GM18861 (cell line): ENCODE data around the gene SVBP.
"Not testable (repeated sequence)": the region's sequence is repeated elsewhere in the genome, so short reads cannot be mapped to it uniquely, and the experiment has no call there.

Experiments used
- ATAC-seq: cut with Tn5 transposase; IDR thresholded peaks from one replicate; pipeline ENCODE4 v1.9.1; 2021; ENCODE audit not compliant: unreplicated experiment

Gene SVBP

DNA sequence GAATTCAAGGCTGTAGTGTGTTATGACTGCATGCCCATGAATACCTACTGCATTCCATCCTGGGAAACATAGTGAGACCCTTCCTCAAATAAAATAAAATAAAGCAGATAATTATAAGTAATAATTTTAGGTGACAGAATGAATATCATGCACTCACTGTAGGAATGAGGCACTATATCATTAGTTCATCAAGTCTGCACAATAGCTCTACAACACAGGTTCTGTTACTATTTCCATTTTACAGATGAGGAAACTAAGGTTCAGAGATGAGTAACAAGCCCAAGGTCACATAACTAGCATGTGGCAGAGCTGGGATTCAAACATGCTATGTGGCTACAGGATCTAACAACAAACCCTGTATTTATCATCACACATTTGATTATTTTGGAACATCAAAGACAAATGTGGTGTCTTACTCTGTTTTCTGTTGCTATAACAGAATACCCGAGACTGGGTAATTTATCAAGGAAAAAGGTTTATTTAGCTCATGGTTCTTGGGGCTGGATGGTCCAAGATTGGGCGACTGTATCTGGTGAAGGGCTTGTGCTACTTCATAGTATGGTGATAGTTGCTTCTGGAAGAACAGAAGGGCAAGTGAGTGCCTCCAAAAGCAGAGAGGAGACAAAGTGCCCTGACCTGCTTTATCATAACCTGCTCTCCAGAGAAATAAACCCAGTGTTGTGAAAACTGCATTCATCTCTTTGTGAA, 24.4 kb upstream of the SVBP start:
- ATAC-seq: no peak

DNA sequence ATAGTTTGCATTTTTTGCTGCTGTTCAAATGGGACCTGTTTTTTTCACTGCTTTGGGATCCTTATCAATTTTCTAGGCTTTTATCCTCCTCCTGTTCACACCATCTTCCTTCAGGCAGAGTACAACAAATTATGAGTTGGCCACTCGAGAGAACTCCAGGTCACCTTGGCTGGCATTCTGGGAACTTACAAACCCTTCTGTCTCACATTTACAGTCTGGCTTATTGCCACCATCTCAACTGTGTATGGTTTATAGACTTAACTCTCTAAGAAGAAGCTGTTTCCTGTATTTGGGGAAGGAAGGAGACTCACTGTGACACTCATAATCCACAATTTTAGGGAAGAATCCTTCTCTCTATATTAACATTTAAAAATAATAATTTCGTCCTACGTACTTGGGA, 23.8 kb upstream of the SVBP start:
- no peak for ATAC-seq

DNA sequence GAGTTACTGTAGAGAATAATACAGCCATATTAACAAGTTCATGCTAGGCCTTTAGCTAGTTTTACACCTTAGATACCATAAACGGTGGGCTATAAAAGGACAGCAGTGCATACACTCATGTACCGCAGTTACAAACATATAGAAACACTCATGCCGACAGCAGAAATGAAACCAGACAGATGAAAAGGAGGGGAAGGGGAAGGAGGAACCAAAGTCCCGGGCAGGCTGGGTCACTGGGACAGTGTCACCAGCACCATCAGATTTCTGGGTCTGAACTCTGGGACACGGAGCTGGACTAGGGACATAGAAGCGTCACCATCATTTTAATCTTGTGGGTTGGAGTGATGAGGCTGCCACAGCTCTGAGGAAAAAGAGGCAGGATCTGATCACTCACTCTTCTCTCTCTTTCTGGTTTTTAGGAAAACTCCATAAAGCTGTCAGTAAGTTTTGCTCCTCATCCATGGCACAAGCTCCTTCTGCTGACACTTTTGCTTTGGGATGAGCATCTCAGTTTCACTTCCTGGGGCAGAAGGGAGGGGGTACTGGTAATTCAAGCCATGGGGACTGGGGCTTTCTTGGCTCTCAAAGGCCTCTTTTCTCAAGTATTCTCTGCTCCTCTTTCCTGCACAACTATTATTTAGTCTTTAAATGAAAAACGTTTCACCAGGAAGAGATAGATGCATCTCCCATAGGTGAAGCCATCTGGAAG, 21.4 kb upstream of the SVBP start:
- ATAC-seq: no peak

DNA sequence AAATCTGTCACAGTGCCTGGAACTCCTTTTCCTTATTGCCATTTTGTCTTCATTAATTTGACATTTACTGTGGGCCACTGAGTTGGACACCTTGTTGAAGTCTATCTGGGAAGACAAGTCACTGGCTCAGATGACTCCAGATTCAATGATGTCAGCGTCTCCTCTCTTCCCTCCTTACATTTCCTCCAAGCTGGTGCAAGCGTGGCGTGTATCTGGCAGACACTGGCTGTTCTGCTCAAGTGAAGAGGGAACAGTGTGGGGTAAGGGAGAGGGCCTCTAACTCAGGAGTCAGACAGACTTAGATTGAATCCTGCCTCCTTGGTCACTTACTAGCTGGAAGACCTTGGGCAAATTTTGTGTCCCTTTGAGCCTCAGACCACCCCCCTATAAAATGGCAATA, 20.5 kb upstream of the SVBP start:
- no peak for ATAC-seq

DNA sequence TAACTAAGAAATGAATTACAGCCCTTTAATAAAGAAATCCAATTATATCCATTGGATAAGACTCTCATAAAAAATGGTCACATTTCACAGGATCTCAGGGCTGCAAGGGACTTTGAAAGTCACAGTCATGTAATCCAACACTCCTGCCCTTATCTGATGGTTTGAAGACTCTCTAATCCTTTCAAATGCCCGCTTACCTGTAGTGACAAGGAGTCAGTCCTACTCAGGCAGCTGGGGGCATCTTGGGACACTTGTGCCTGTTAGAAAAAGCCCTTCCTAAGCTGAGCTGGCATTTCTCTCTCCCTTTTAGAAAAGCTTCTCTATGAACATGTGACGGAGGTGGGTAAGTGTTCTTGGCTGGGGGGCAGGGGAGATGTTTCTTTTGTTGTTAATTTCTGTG, 18.2 kb upstream of the SVBP start:
- no peak for ATAC-seq

DNA sequence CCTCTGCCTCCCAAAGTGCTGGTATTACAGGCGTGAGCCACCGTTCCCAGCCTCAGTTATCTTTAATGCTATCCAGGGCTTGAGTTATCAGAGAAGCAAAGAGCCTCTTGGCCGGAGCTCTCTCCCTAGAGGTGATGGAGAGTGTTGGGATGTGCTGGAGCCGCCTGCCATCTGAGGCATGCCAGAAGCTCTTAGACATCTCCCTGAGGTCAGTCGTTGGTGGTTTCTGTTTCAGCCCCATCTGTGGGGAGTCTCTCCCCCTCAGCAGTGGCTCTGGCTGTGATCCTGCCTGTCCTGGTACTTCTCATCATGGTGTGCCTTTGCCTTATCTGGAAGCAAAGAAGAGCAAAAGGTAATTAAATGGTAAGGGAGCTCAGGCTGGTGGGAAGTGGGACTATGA, 17.6 kb upstream of the SVBP start:
- ATAC-seq: no peak

DNA sequence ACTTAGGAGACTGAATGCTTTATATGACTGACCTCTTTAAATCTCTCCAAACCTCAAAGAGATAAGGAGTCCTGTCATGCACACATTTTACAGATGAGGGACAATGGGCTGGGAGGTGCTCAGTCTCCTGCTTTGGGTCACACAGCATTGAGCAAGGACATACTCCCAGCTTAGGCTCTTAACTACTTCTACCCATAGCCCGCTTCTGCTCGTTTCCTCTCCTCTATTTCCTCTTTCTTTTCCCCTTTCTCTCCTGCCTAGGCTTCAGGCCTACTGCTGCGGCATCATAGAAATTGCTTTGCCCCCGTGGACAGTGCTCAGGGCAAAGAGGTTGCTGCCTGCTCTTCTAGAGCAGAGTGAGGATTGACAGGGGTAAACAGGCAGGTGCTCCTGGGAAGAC, 16.8 kb upstream of the SVBP start:
- no peak for ATAC-seq

DNA sequence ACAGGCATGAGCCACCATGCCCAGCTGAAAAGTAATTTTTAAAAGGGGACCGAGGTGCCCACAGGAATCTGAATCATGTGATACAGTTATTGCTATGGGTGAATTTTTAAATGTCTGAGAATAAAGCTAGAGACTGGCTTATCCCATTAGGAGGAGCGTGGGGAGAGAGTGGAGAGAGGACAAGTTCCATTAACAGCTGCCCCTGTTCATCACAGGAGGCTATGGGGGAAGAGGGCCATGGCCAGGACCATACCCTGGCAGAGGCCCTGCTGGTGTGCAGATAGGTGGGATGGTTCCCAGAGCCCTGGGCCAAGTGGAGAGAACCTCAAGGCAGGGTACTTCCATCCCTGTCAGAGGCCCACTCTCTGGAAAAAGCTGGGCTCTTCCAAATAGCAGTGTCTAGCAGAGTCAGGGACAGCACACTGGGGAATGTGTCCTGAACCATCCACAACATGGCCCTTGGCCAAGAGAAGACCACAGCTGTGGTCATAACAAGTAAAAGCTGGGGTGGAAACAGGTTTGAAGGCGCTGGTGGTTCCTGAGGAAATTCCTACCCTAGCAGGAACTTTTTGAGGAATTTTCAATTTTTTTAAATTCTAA, 15.5 kb upstream of the SVBP start:
- ATAC-seq: no peak

DNA sequence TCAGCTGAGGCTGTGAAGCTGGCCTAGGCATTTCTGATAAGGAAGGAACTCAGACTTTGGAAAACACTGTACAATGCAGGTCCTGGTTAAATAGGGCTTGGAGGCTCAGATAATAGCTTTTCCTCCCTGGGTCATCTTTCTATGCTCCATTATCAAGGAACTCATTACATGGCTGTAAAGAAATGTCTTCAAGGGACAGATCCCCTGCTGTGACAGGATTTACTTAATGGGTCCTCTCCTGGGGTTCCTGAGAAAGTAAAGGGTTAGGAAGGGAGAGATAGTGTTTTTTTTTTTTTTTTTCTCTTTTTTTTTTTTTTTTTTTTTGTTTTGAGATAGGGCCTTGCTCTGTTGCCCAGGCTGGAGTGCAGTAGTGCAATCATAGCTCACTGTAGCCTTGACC, 14.1 kb upstream of the SVBP start:
- ATAC-seq: no peak

DNA sequence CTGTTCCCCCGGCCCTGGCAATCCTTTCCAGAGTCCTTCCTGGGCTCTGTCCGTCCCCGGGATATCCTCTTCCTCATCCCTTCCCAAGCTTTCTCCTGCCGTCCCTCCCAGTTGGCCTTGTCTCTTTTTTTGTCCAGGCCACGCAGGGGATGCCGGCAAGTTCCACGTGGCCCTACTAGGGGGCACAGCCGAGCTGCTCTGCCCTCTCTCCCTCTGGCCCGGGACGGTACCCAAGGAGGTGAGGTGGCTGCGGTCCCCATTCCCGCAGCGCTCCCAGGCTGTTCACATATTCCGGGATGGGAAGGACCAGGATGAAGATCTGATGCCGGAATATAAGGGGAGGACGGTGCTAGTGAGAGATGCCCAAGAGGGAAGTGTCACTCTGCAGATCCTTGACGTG, 13.4 kb upstream of the SVBP start:
- no peak for ATAC-seq

DNA sequence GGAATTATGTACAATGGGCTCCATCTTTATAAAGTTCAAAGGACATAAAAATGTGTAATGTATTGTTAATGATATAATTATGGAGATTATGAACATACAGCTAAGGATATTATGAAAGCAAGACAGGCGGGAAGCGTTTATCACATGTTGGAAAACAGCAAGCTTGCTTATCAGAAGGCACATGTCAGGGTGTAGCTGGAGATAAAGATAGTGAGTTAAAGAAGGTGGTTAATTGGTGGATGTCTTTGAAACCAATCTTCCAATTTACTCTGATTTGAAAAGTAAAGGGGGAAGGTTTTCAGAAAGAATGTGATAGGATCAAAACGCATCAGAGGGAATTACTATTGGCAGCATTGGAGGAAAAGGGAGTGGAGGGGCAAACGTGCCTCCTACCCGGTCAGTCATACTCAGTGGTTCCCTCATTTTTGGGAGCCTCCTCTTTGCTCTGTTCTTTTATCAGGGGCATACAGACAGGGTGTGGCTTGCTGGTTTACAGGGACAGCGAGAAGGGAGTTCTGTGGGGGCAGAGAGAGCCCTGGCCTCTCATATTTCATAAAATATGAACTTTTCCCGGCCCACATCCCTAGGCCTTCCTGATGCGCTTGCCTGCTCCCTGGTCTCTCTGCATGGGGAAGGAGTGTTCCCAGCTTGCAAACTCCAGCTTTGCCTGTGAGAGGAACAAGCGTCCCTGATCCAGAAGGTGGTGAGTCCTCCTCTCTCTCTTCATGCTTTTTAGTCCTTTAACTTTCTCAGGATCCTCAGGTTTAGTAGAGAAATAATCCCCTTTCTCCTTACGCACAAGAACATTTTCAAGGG, 8.0 kb upstream of the SVBP start:
- no peak for ATAC-seq

DNA sequence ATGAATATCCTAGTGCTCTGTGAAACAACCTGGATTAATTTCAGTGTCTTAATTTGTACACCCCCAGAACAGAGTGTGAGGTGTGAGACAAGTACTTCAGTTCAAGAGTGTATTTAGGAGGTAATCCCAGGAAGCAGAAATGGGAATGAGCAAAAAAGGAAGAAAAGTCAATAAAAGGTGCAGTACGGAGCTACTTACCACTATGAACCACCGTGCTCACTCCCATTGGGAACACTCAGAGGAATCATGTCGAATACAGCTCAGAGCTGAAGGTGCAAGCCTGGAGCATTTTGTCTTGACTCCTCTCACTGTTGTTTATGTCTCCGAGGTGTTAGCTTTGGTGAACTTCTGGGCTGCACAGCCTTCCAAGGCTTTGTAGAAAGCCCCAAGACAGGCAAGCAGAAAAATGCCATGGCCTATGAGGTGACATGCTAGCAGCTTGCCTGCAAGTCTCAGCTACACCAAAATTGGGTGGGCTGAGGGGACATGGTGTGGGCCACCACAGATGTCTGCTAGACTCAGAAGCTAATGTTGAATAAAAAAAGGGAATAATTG, 7.4 kb upstream of the SVBP start:
- no peak for ATAC-seq

DNA sequence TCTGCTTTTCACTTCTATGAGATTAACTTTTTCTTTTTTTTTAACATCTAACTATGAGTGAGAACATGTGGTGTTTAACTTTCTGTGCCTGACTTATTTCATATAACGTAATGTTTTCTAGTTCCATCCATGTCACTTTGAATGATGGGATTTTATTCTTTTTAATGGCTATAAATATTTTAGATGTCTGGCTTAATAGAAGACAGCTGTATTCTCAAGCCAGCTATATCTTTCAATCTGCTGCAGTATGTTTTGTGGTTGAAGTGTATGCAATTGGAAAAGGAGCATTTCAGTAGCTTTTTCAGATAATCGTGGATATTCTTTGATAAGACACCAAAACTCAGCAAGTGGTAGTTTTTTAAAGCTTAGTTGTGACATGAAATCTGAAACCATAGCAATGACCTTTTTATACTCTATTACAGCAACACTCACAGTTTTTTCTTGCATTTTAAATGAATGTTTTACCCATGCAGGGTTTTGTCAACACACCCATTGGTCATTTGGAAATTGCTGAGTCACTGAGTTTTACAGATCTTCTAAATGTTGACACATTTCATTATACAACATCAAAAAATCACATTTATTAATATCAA, 5.7 kb upstream of the SVBP start:
- ATAC-seq: no peak

DNA sequence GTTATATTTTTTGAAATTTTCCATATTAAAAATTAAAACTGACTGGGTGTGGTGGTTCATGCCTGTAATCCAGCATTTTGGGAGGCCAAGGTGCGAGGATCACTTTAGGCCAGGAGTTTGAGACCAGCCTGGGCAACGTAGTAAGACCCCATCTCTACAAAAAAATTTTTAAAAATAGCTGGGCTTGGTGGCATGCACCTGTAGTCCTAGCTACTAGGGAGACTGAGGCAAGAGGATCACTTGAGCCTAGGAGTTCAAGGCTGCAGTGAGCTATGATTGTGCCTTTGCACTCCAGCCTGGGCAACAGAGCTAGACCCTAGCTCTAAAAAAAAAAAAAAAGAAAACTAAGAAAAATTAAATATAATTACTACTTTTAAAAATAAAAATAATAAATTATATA, 4.5 kb upstream of the SVBP start:
- ATAC-seq: no peak

DNA sequence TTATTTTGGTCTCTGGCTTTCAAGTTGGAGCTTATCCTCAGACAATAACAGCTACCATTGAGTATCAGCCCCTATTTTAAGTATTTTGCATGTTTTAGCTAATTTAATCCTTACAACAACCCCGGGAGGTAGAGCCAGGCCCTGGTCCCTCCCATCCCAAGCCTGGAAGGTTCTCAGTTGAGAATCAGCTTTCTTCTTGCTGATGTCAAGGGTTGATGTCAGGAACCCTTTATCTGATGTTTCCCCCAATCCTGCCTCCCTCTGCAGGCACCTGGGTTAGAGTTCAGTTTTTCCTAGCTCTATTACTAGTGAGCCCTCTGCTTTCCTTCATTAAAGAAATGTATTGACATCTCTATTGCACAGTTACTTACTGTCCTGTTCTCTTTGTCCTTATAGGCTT, 3.6 kb upstream of the SVBP start:
- no peak for ATAC-seq

DNA sequence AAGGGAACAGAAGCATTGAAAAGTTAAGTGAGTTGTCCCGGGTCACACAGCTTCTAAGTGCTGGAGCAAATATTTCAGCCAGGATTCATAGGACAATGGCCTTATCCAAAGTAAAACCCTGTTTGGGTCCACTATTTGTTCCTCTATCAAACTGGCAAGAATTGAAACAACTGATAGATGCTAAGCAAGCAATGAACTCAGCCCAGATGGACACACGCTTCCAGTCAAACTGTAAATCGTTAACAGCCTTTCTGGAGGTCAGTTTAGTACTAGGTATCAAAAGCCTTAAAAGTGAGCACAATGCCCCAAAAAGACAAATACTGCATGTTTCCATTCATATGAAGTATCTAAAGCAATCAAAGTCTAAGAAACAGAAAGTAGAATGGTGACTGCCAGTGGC, 779 bp upstream of the SVBP start:
- ATAC-seq: no peak

DNA sequence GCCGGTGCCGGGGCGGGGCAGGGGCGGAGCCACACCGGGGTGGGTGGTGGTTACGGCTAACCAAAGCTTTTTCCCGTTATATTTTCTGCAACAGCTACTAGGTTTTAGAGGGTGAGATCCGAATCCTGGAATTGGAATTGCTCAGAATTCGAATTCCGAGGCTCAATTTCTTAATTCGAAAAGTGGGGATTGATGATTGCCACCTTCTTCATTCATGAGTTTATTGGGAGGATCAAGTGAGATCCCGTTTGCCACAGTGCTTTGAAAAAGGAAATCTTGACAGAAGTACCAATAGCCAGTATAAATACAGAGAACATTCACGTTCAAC, 207 bp upstream of the SVBP start:
- no peak for ATAC-seq

DNA sequence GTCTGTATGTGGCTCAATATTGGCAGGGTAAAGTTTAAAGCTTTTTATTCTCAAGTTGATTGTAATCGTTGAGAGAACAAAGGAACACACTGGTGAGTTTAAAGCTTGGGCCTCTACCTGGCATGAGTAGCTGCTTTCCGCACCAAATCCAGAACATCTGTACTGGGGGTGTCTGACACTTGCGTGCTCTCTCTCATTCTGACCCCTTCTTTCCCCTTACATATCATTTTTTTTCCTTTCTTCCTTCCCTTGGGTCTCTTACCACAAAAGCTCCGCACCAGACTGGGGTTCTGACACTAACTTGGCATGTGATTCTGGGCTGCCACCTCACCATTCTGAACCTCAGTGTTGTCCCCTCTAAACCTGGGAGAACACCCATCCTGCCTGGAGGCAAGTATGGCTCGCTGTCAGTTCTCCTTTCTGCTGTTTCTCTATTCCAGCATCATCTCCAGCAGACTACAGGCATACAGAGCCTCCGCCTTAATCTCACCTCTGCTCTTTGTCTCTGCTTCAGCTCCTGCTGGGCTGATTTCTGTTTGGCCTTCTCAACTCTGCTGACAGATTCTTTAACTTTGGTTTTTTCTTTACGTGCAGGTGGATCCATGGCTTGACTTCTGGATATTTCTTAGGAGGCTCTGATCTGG, 1.1 kb downstream of the SVBP start:
- no peak for ATAC-seq

DNA sequence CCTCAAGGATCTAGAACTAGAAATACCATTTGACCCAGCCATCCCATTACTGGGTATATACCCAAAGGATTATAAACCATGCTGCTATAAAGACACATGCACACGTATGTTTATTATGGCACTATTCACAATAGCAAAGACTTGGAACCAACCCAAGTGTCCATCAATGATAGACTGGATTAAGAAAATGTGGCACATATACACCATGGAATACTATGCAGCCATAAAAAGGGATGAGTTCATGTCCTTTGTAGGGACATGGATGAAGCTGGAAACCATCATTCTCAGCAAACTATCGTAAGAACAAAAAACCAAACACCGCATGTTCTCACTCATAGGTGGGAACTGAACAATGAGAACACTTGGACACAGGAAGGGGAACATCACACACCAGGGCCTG, 2.4 kb downstream of the SVBP start:
- not testable (repeated sequence) for ATAC-seq

DNA sequence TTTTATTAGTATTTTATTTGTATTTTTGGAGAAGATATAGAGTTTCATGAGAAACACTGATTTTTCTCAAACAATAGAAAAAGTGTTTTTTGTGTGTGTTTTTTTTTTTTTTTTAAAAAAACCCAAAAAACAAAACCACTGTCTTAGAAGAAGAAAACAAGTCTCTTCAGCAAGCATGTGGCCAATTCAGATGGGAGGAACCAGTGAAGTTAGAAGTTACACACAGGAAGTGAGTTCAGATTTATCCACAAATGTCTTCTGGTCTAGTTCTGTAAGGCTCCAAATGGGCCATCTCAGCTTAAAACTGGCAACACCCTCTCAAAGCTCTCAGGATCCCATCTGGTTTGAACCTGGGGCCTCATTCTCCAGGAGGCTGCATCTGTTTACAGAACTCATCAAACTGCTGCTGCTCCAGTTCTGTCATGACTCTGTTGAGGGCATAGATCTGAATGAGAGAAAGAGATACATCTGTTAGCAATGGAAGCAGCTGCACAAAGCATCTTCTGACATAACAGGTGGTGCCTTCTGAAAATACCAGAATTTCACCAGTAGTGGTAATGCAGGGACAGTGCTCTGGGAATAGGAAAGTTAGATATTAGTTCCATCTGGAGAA, 10.0 kb downstream of the SVBP start:
- no peak for ATAC-seq
